MM.1S (cell line): ENCODE measurements around the gene SETD5.

Experiments
- DNase-seq: peaks from one replicate; pipeline ENCODE4 v3.0.0-alpha.2; 2015
- H2AFZ ChIP-seq: fragments of 300-600 bp; sonication (generic); 2 replicates; pipeline ENCODE4 v1.6.0; 2016; ENCODE audit warnings: antibody characterized with exemption, low read length
- H3F3A ChIP-seq: fragments of 300-600 bp; sonication (generic); 2 replicates; pipeline ENCODE4 v1.6.1; 2016; ENCODE audit warnings: mild to moderate bottlenecking, antibody characterized with exemption, low read length, moderate library complexity, mixed read lengths; ENCODE audit not compliant: insufficient read depth
- H3K27ac ChIP-seq: fragments of 300-600 bp; sonication (generic); 2 replicates; pipeline ENCODE4 v1.5.1; 2016; ENCODE audit warnings: mild to moderate bottlenecking, low read length
- H3K27me3 ChIP-seq: fragments of 300-600 bp; sonication (generic); replicated peaks from 2 replicates; pipeline ENCODE4 v1.6.0; 2016; ENCODE audit warnings: low read length; ENCODE audit not compliant: insufficient read depth
- H3K36me3 ChIP-seq: fragments of 300-600 bp; sonication (generic); replicated peaks from 2 replicates; pipeline ENCODE4 v1.6.1; 2016; ENCODE audit warnings: mild to moderate bottlenecking, low read length, mixed read lengths; ENCODE audit not compliant: insufficient read depth
- H3K4me1 ChIP-seq: fragments of 300-600 bp; sonication (generic); 2 replicates; pipeline ENCODE4 v1.6.1; 2016; ENCODE audit warnings: low read length, mixed read lengths
- H3K4me2 ChIP-seq: fragments of 300-600 bp; sonication (generic); 2 replicates; pipeline ENCODE4 v1.6.0; 2016; ENCODE audit warnings: low read depth, low read length
- H3K4me3 ChIP-seq: fragments of 300-600 bp; sonication (generic); 2 replicates; pipeline ENCODE4 v1.5.1; 2016; ENCODE audit warnings: low read length, mixed read lengths
- H3K79me2 ChIP-seq: fragments of 300-600 bp; sonication (generic); 2 replicates; pipeline ENCODE4 v1.6.1; 2016; ENCODE audit warnings: mixed run types, low read length, mixed read lengths
- H3K9ac ChIP-seq: fragments of 300-600 bp; sonication (generic); 2 replicates; pipeline ENCODE4 v1.6.1; 2016; ENCODE audit warnings: low read length, mixed read lengths
- H3K9me2 ChIP-seq: fragments of 300-600 bp; sonication (generic); replicated peaks from 2 replicates; pipeline ENCODE4 v1.6.1; 2016; ENCODE audit warnings: mild to moderate bottlenecking, low read length, mixed read lengths; ENCODE audit not compliant: insufficient read depth
- H3K9me3 ChIP-seq: fragments of 300-600 bp; sonication (generic); replicated peaks from 2 replicates; pipeline ENCODE4 v1.6.1; 2016; ENCODE audit warnings: mild to moderate bottlenecking, low read length, mixed read lengths; ENCODE audit not compliant: insufficient read depth
- H4K20me1 ChIP-seq: fragments of 300-600 bp; sonication (generic); 2 replicates; pipeline ENCODE4 v1.6.1; 2016; ENCODE audit warnings: mild to moderate bottlenecking, low read length, moderate library complexity, mixed read lengths; ENCODE audit not compliant: insufficient read depth
- CTCF ChIP-seq: fragments of 300-600 bp; sonication (generic); IDR thresholded peaks from 2 replicates; pipeline ENCODE4 v1.5.1; 2016; ENCODE audit warnings: antibody characterized with exemption, low read length, mixed read lengths
- EZH2 ChIP-seq: fragments of 300-600 bp; sonication (generic); optimal IDR thresholded peaks from 2 replicates; pipeline ENCODE3; 2017; ENCODE audit warnings: low read depth, mild to moderate bottlenecking, antibody characterized with exemption, low read length, mixed read lengths
- EZH2phosphoT487 ChIP-seq: fragments of 300-600 bp; sonication (generic); IDR thresholded peaks from 2 replicates; pipeline ENCODE4 v1.6.1; 2018; ENCODE audit warnings: antibody characterized with exemption, low read length

Gene SETD5

GRCh38 chr3:9474482-9474881 is 77.1 kb downstream of the SETD5 start:
- Histone ChIP-seq H3K36me3 (peaks cover 23% of the 10 kb centered on the region), H4K20me1 (no peaks in the 10 kb centered on the region), H3K27ac (no peak overlapping the region), H3K9me3 (no peaks in the 10 kb centered on the region), H3K4me1 (no peaks in the 10 kb centered on the region), H3K9me2 (no peaks in the 10 kb centered on the region), H3K4me2 (no peak overlapping the region), H3K27me3 (no peaks in the 10 kb centered on the region), H3K9ac (no peak overlapping the region), H3K79me2 (peaks cover 14% of the 10 kb centered on the region), H3F3A (no peaks in the 10 kb centered on the region), H2AFZ (no peak overlapping the region), H3K4me3 (no peak overlapping the region)
- TF ChIP-seq EZH2 = no peak
- no peak for TF ChIP-seq CTCF
- no peak for TF ChIP-seq EZH2phosphoT487
- no peak for DNase-seq

GRCh38 chr3:9476935-9477334 is 79.5 kb downstream of the SETD5 start:
- Histone ChIP-seq H3F3A (no peaks in the 10 kb centered on the region), H3K4me1 (no peaks in the 10 kb centered on the region), H3K9ac (no peak overlapping the region), H3K9me3 (no peaks in the 10 kb centered on the region), H4K20me1 (no peaks in the 10 kb centered on the region), H2AFZ (no peak overlapping the region), H3K4me3 (no peak overlapping the region), H3K9me2 (no peaks in the 10 kb centered on the region), H3K27ac (no peak overlapping the region), H3K27me3 (no peaks in the 10 kb centered on the region), H3K36me3 (peaks cover 23% of the 10 kb centered on the region), H3K4me2 (no peak overlapping the region), H3K79me2 (no peaks in the 10 kb centered on the region)
- TF ChIP-seq EZH2phosphoT487 (no peak), CTCF (no peak), EZH2 (no peak)
- DNase-seq = no peak

- TF ChIP-seq EZH2phosphoT487 = no peak
- DNase-seq = no peak
- Histone ChIP-seq H3K36me3 (peaks cover 6% of the 10 kb centered on the region; the same call in 1 of the 2 replicates), H3K9ac (no peak overlapping the region), H3K4me1 (no peaks in the 10 kb centered on the region), H3K9me3 (no peaks in the 10 kb centered on the region), H2AFZ (no peak overlapping the region), H4K20me1 (no peaks in the 10 kb centered on the region), H3K27me3 (no peaks in the 10 kb centered on the region), H3F3A (no peaks in the 10 kb centered on the region), H3K9me2 (no peaks in the 10 kb centered on the region), H3K79me2 (no peaks in the 10 kb centered on the region), H3K4me2 (no peak overlapping the region), H3K27ac (no peak overlapping the region), H3K4me3 (no peak overlapping the region)
Observed at GRCh38 chr3:9480265-9480664, 82.8 kb downstream of the SETD5 start.

GRCh38 chr3:9485248-9485647 is 87.8 kb downstream of the SETD5 start:
- H3K4me1 ChIP-seq = no peaks in the 10 kb centered on the region
- no peaks in the 10 kb centered on the region for H3K79me2 ChIP-seq
- H3K27me3 ChIP-seq = no peaks in the 10 kb centered on the region
- no peaks in the 10 kb centered on the region for H3K9me3 ChIP-seq
- H3K9me2 ChIP-seq = no peaks in the 10 kb centered on the region
- H3K9ac ChIP-seq = no peak overlapping the region
- TF ChIP-seq EZH2phosphoT487 = no peak
- TF ChIP-seq EZH2 = no peak
- no peak for TF ChIP-seq CTCF
- H3K4me3 ChIP-seq = no peak overlapping the region
- no peak for DNase-seq
- H3K27ac ChIP-seq = no peak overlapping the region
- no peaks in the 10 kb centered on the region for H4K20me1 ChIP-seq
- no peaks in the 10 kb centered on the region for H3F3A ChIP-seq
- H2AFZ ChIP-seq = no peak overlapping the region
- no peak overlapping the region for H3K4me2 ChIP-seq
- H3K36me3 ChIP-seq = no peaks in the 10 kb centered on the region; the same call in 1 of the 2 replicates
